A549 (cell line): ENCODE results near the gene SPP1.

ENCODE experiments used
- POLR2A ChIP-seq: IDR thresholded peaks from 2 replicates; pipeline ENCODE4 v1.6.1; 2012; ENCODE audit warnings: mild to moderate bottlenecking, low read length
- TF ChIP-seq, protein P1 (sequence below): fragments of >200 bp; sonication (Bioruptor Twin); formaldehyde crosslinking; IDR thresholded peaks from 3 replicates; pipeline ENCODE4 v1.5.1; 2016
- TF ChIP-seq, protein P2 (sequence below): fragments of 450-650 bp; IDR thresholded peaks from 2 replicates; pipeline ENCODE4 v1.6.1; 2014; ENCODE audit warnings: antibody characterized with exemption
- TF ChIP-seq, protein P3 (sequence below): fragments of 200-600 bp; sonication (generic); IDR thresholded peaks from 2 replicates; pipeline ENCODE4 v1.6.1; 2016; ENCODE audit warnings: antibody characterized with exemption, mild to moderate bottlenecking, moderate library complexity

DNA sequence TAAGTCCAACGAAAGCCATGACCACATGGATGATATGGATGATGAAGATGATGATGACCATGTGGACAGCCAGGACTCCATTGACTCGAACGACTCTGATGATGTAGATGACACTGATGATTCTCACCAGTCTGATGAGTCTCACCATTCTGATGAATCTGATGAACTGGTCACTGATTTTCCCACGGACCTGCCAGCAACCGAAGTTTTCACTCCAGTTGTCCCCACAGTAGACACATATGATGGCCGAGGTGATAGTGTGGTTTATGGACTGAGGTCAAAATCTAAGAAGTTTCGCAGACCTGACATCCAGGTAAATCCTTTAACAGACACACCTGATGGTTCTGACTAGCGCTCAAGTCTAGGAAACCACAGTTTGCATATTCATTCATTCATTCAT is 6.0 kb downstream of the SPP1 start:
- TF ChIP-seq, protein P1, sequence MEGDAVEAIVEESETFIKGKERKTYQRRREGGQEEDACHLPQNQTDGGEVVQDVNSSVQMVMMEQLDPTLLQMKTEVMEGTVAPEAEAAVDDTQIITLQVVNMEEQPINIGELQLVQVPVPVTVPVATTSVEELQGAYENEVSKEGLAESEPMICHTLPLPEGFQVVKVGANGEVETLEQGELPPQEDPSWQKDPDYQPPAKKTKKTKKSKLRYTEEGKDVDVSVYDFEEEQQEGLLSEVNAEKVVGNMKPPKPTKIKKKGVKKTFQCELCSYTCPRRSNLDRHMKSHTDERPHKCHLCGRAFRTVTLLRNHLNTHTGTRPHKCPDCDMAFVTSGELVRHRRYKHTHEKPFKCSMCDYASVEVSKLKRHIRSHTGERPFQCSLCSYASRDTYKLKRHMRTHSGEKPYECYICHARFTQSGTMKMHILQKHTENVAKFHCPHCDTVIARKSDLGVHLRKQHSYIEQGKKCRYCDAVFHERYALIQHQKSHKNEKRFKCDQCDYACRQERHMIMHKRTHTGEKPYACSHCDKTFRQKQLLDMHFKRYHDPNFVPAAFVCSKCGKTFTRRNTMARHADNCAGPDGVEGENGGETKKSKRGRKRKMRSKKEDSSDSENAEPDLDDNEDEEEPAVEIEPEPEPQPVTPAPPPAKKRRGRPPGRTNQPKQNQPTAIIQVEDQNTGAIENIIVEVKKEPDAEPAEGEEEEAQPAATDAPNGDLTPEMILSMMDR: no peak
- no peak for TF ChIP-seq POLR2A
- TF ChIP-seq, protein P2, sequence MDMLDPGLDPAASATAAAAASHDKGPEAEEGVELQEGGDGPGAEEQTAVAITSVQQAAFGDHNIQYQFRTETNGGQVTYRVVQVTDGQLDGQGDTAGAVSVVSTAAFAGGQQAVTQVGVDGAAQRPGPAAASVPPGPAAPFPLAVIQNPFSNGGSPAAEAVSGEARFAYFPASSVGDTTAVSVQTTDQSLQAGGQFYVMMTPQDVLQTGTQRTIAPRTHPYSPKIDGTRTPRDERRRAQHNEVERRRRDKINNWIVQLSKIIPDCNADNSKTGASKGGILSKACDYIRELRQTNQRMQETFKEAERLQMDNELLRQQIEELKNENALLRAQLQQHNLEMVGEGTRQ: no peak
- TF ChIP-seq, protein P3, sequence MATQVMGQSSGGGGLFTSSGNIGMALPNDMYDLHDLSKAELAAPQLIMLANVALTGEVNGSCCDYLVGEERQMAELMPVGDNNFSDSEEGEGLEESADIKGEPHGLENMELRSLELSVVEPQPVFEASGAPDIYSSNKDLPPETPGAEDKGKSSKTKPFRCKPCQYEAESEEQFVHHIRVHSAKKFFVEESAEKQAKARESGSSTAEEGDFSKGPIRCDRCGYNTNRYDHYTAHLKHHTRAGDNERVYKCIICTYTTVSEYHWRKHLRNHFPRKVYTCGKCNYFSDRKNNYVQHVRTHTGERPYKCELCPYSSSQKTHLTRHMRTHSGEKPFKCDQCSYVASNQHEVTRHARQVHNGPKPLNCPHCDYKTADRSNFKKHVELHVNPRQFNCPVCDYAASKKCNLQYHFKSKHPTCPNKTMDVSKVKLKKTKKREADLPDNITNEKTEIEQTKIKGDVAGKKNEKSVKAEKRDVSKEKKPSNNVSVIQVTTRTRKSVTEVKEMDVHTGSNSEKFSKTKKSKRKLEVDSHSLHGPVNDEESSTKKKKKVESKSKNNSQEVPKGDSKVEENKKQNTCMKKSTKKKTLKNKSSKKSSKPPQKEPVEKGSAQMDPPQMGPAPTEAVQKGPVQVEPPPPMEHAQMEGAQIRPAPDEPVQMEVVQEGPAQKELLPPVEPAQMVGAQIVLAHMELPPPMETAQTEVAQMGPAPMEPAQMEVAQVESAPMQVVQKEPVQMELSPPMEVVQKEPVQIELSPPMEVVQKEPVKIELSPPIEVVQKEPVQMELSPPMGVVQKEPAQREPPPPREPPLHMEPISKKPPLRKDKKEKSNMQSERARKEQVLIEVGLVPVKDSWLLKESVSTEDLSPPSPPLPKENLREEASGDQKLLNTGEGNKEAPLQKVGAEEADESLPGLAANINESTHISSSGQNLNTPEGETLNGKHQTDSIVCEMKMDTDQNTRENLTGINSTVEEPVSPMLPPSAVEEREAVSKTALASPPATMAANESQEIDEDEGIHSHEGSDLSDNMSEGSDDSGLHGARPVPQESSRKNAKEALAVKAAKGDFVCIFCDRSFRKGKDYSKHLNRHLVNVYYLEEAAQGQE: no peak
